Caco-2 (cell line): ENCODE data around the gene GYPC. TPM values are rescaled to one million over a fixed set of nuclear protein-coding genes. Genes with fewer than 3 reads are reported as not detected.

Experiments
- BruUV-seq: library from RNA; stranded (reverse); fragments of 400-500 nt; replicated peaks from 2 replicates; lab custom pipeline; 2021; lab: Mats Ljungman, UMichigan
- CTCF ChIA-PET: fragments of 300-600 bp; sonication (Branson Sonifier 250); formaldehyde crosslinking; loops from one replicate; lab custom pipeline; 2022; ENCODE audit warnings: antibody characterized with exemption; lab: Charles Lee
- POLR2A ChIA-PET: fragments of 300-600 bp; sonication (Branson Sonifier 250); formaldehyde crosslinking; loops from one replicate; lab custom pipeline; 2022; ENCODE audit warnings: antibody characterized with exemption; lab: Charles Lee
- DNase-seq, 2 experiments: peaks; one replicate each; pipeline versions ENCODE4 v3.0.0 to v3.0.0-alpha.2; 2020 to 2022
- H3K27me3 ChIP-seq: replicated peaks from 2 replicates; pipeline ENCODE4 v1.6.0; 2011; ENCODE audit warnings: low read length; ENCODE audit not compliant: control insufficient read depth, insufficient read depth
- H3K36me3 ChIP-seq: 2 replicates; pipeline ENCODE4 v1.5.1; 2011; ENCODE audit warnings: low read length; ENCODE audit not compliant: control insufficient read depth, insufficient read depth
- H3K4me1 ChIP-seq: fragments of 250-450 bp; sonication (Bioruptor Pico); 2 replicates; pipeline ENCODE4 v1.5.1; 2020; ENCODE audit warnings: mild to moderate bottlenecking
- H3K4me3 ChIP-seq: 2 replicates; pipeline ENCODE4 v1.5.1; 2011; ENCODE audit warnings: low read depth, mild to moderate bottlenecking, control low read depth, low read length
- H3K9me3 ChIP-seq: fragments of 250-450 bp; sonication (Bioruptor Pico); 2 replicates; pipeline ENCODE4 v1.5.1; 2020; ENCODE audit warnings: mild to moderate bottlenecking, moderate library complexity
- H3K27ac Mint-ChIP-seq: one replicate; pipeline ENCODE4 v1.8.0; 2022; ENCODE audit warnings: mixed read lengths; ENCODE audit not compliant: unreplicated experiment
- H3K27me3 Mint-ChIP-seq: one replicate; pipeline ENCODE4 v1.8.0; 2022; ENCODE audit warnings: mixed read lengths; ENCODE audit not compliant: insufficient read depth, unreplicated experiment
- H3K36me3 Mint-ChIP-seq: one replicate; pipeline ENCODE4 v1.8.0; 2022; ENCODE audit warnings: mild to moderate bottlenecking, mixed read lengths; ENCODE audit not compliant: insufficient read depth, unreplicated experiment
- H3K4me1 Mint-ChIP-seq: one replicate; pipeline ENCODE4 v1.8.0; 2022; ENCODE audit warnings: low read depth, mixed read lengths; ENCODE audit not compliant: unreplicated experiment
- H3K4me3 Mint-ChIP-seq: one replicate; pipeline ENCODE4 v1.8.0; 2022; ENCODE audit warnings: mild to moderate bottlenecking, moderate library complexity, mixed read lengths; ENCODE audit not compliant: unreplicated experiment
- H3K9me3 Mint-ChIP-seq: one replicate; pipeline ENCODE4 v1.8.0; 2022; ENCODE audit warnings: mixed read lengths; ENCODE audit not compliant: unreplicated experiment
- CTCF ChIP-seq, 2 experiments: fragments of 200-600 bp in 1 of 2; IDR thresholded peaks; 1 replicate in 1 of 2; 2 replicates in 1 of 2; pipeline versions ENCODE4 v1.5.1 to v1.8.0; 2011 to 2022; ENCODE audit warnings: antibody characterized with exemption in 1 of 2, control low read depth in 1 of 2, inconsistent platforms in 1 of 2, low read depth in 1 of 2, low read length in 1 of 2, mild to moderate bottlenecking in 1 of 2, moderate library complexity in 1 of 2; ENCODE audit not compliant: insufficient read depth in 1 of 2, severe bottlenecking in 1 of 2, unreplicated experiment in 1 of 2
- intact Hi-C: fragments of 100-400 bp; cut with micrococcal nuclease; formaldehyde crosslinking; loops from one replicate; pipeline ENCODE4 v1.10.0; 2022; ENCODE audit not compliant: unreplicated experiment
- total RNA-seq: library from RNA; stranded (reverse); gene quantifications from 2 replicates; pipeline ENCODE4 v1.2.3, GENCODE V29; 2022

The GYPC gene
- total RNA-seq, 1 experiment from 2014 or later, result not detected

- no peak for DNase-seq
- no peak for TF ChIP-seq CTCF (IDR thresholded peaks at IDR 0.05; ENCODE audit: insufficient read depth in 1 of 2, low read depth in 1 of 2, low read length in 1 of 2, severe bottlenecking in 1 of 2, unreplicated experiment in 1 of 2)
- Histone ChIP-seq H3K27me3 (peaks cover 3% of the 10 kb centered on the region; the same call in 1 of the 2 replicates), H3K4me3 (no peak overlapping the region), H3K36me3 (no peaks in the 10 kb centered on the region; the same call in 1 of the 2 replicates), H3K9me3 (peaks cover 10% of the 10 kb centered on the region; the same call in 1 of the 2 replicates), H3K4me1 (no peaks in the 10 kb centered on the region)
- intact Hi-C loops, result no loop called here
- Mint-ChIP-seq H3K4me1 (no peaks in the 10 kb centered on the region), H3K9me3 (peaks cover 15% of the 10 kb centered on the region), H3K27ac (no peak overlapping the region), H3K36me3 (no peaks in the 10 kb centered on the region), H3K4me3 (no peak overlapping the region), H3K27me3 (peaks cover 16% of the 10 kb centered on the region)
- no TSS peak for BruUV-seq
- POLR2A ChIA-PET, result no interaction called here
- CTCF ChIA-PET, result no interaction called here
Observed at GRCh38 chr2:126671488-126671887, 15.5 kb downstream of the GYPC start.

GRCh38 chr2:126672980-126673605 is 17.1 kb downstream of the GYPC start:
- Histone ChIP-seq H3K36me3 (no peaks in the 10 kb centered on the region), H3K4me1 (no peaks in the 10 kb centered on the region), H3K4me3 (no peak overlapping the region), H3K27me3 (peaks cover 3% of the 10 kb centered on the region), H3K9me3 (peaks cover 10% of the 10 kb centered on the region; the same call in 1 of the 2 replicates)
- BruUV-seq, result no TSS peak
- no peak overlapping the region for H3K4me3 Mint-ChIP-seq
- peaks cover 13% of the 10 kb centered on the region for H3K27me3 Mint-ChIP-seq
- ChIA-PET CTCF (no interaction called here), POLR2A (no interaction called here)
- no peaks in the 10 kb centered on the region for H3K4me1 Mint-ChIP-seq
- TF ChIP-seq CTCF (IDR thresholded peaks at IDR 0.05; ENCODE audit: insufficient read depth in 1 of 2, low read depth in 1 of 2, low read length in 1 of 2, severe bottlenecking in 1 of 2, unreplicated experiment in 1 of 2), result no peak
- H3K36me3 Mint-ChIP-seq, result no peaks in the 10 kb centered on the region
- intact Hi-C loops, result no loop called here
- no peak for DNase-seq
- H3K27ac Mint-ChIP-seq, result no peak overlapping the region
- peaks cover 27% of the 10 kb centered on the region for H3K9me3 Mint-ChIP-seq

GRCh38 chr2:126674075-126674744 is 18.3 kb downstream of the GYPC start:
- Histone ChIP-seq H3K9me3 (peaks cover 10% of the 10 kb centered on the region; the same call in 1 of the 2 replicates), H3K36me3 (no peaks in the 10 kb centered on the region), H3K4me3 (no peak overlapping the region), H3K27me3 (peaks cover 3% of the 10 kb centered on the region), H3K4me1 (no peaks in the 10 kb centered on the region)
- Mint-ChIP-seq H3K27ac (no peak overlapping the region), H3K36me3 (no peaks in the 10 kb centered on the region), H3K27me3 (peaks cover 15% of the 10 kb centered on the region), H3K4me3 (no peak overlapping the region), H3K4me1 (no peaks in the 10 kb centered on the region), H3K9me3 (peaks cover 27% of the 10 kb centered on the region)
- CTCF ChIA-PET, result no interaction called here
- POLR2A ChIA-PET, result no interaction called here
- no TSS peak for BruUV-seq
- intact Hi-C loops, result no loop called here
- TF ChIP-seq CTCF (IDR thresholded peaks at IDR 0.05; ENCODE audit: insufficient read depth in 1 of 2, low read depth in 1 of 2, low read length in 1 of 2, severe bottlenecking in 1 of 2, unreplicated experiment in 1 of 2), result no peak
- DNase-seq, result no peak
